SU-DHL-6 (cell line): ENCODE measurements around the gene SRSF5.
"Not testable (repeated sequence)": the region's sequence is repeated elsewhere in the genome, so short reads cannot be mapped to it uniquely, and the experiment has no call there.

Experiments
- H2AFZ ChIP-seq: fragments of 200-600 bp; sonication (generic); 2 replicates; pipeline ENCODE4 v1.6.1; 2014; ENCODE audit warnings: low read depth, mild to moderate bottlenecking, moderate library complexity, mixed read lengths, antibody characterized with exemption, low read length; ENCODE audit not compliant: severe bottlenecking
- H3F3A ChIP-seq: fragments of 200-600 bp; shearing (Covaris generic); 2 replicates; pipeline ENCODE4 v1.6.0; 2016; ENCODE audit warnings: antibody characterized with exemption, mild to moderate bottlenecking; ENCODE audit not compliant: insufficient read depth
- H3K27ac ChIP-seq: fragments of 200-600 bp; sonication (generic); 2 replicates; pipeline ENCODE4 v1.5.1; 2016; ENCODE audit warnings: low read depth, mild to moderate bottlenecking, low read length, moderate library complexity, mixed read lengths
- H3K27me3 ChIP-seq: fragments of 200-600 bp; sonication (generic), shearing (Covaris generic); 2 replicates; pipeline ENCODE4 v1.6.0; 2014; ENCODE audit warnings: mild to moderate bottlenecking, low read length
- H3K36me3 ChIP-seq: fragments of 200-600 bp; sonication (generic); 2 replicates; pipeline ENCODE4 v1.6.1; 2014; ENCODE audit warnings: mild to moderate bottlenecking, low read length, mixed read lengths
- H3K4me2 ChIP-seq: fragments of 300-600, 200-600 bp; shearing (Covaris generic), sonication (generic); 2 replicates; pipeline ENCODE4 v1.6.0; 2014; ENCODE audit warnings: low read length, low read depth, mild to moderate bottlenecking; ENCODE audit not compliant: poor library complexity, severe bottlenecking
- H3K4me3 ChIP-seq: fragments of 200-600 bp; sonication (generic); 2 replicates; pipeline ENCODE4 v1.5.1; 2014; ENCODE audit warnings: antibody characterized with exemption, low read length, mild to moderate bottlenecking, mixed read lengths; ENCODE audit not compliant: insufficient read depth, poor library complexity, severe bottlenecking
- H3K79me2 ChIP-seq: fragments of 200-600 bp; sonication (generic); 2 replicates; pipeline ENCODE4 v1.6.1; 2014; ENCODE audit warnings: mild to moderate bottlenecking, low read length, moderate library complexity; ENCODE audit not compliant: insufficient read depth
- H3K9ac ChIP-seq: fragments of 200-600 bp; sonication (generic); 2 replicates; pipeline ENCODE4 v1.7.0; 2014; ENCODE audit warnings: mild to moderate bottlenecking, low read length
- H3K9me2 ChIP-seq: fragments of 200-600 bp; sonication (generic); replicated peaks from 2 replicates; pipeline ENCODE4 v1.6.1; 2014; ENCODE audit warnings: low read length; ENCODE audit not compliant: insufficient read depth
- H3K9me3 ChIP-seq: fragments of 200-600 bp; sonication (generic); 2 replicates; pipeline ENCODE4 v1.6.1; 2014; ENCODE audit warnings: low read length, mixed read lengths; ENCODE audit not compliant: insufficient read depth
- H4K20me1 ChIP-seq: fragments of 200-600 bp; sonication (generic); 2 replicates; pipeline ENCODE4 v1.6.1; 2014; ENCODE audit warnings: low read depth, mild to moderate bottlenecking, antibody characterized with exemption, low read length, moderate library complexity, mixed read lengths
- EZH2phosphoT487 ChIP-seq: fragments of 200-600 bp; sonication (generic), shearing (Covaris generic); conservative IDR thresholded peaks from 2 replicates; pipeline ENCODE4 v1.6.1; 2018; ENCODE audit warnings: mild to moderate bottlenecking, antibody characterized with exemption, low read length, moderate library complexity, mixed read lengths
- TF ChIP-seq, protein P1 (sequence below): fragments of 200-600 bp; sonication (generic); IDR thresholded peaks from one replicate; pipeline ENCODE4 v1.5.1; 2017; ENCODE audit warnings: antibody characterized with exemption, mild to moderate bottlenecking, low read length, moderate library complexity; ENCODE audit not compliant: insufficient read depth, poor library complexity, severe bottlenecking

Gene SRSF5

DNA sequence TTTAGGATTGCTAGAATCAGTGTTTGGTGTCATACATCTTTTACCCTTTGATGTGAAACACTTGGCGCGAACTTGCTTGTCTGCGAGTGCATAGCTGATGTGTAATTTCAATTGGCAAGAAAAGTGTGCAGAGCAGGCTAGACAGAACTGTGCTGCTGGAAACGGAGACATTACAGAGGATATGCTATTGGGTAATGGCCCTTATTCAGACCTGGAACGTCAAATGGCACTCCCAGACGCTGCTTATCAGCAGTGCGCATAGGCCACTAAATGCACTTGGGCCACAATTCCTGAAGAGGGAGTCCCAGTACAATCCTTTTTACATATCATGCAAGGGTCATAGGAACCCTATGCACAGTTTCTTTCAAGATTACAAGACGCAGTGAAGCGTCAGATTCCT is 45.8 kb downstream of the SRSF5 start:
- H3K27me3 ChIP-seq = no peaks in the 10 kb centered on the region
- no peak overlapping the region for H3K9ac ChIP-seq
- no peak for TF ChIP-seq EZH2phosphoT487
- TF ChIP-seq, protein P1, sequence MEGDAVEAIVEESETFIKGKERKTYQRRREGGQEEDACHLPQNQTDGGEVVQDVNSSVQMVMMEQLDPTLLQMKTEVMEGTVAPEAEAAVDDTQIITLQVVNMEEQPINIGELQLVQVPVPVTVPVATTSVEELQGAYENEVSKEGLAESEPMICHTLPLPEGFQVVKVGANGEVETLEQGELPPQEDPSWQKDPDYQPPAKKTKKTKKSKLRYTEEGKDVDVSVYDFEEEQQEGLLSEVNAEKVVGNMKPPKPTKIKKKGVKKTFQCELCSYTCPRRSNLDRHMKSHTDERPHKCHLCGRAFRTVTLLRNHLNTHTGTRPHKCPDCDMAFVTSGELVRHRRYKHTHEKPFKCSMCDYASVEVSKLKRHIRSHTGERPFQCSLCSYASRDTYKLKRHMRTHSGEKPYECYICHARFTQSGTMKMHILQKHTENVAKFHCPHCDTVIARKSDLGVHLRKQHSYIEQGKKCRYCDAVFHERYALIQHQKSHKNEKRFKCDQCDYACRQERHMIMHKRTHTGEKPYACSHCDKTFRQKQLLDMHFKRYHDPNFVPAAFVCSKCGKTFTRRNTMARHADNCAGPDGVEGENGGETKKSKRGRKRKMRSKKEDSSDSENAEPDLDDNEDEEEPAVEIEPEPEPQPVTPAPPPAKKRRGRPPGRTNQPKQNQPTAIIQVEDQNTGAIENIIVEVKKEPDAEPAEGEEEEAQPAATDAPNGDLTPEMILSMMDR = no peak

DNA sequence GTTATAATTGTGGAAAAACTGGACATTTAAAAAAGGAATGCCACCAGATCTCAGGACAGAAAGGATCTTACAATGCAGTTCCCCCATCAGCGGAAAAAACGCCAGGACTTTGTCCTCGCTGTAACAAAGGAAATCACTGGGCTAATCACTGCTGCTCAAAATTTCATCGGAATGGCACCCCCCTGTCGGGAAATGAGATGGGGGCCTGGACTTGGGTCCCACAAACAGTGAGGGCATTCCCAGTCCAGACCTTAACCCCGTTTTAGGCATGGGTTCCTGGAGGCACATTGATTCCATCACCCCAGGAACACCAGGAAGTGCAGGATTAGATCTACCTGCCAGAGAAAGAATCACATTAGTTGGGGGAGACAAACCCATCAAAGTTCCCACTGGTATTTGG is 46.4 kb downstream of the SRSF5 start:
- H3F3A ChIP-seq, H3K9me2 ChIP-seq, H3K9ac ChIP-seq, H3K79me2 ChIP-seq, H3K27me3 ChIP-seq, H3K4me2 ChIP-seq, H4K20me1 ChIP-seq, H3K9me3 ChIP-seq, H2AFZ ChIP-seq, H3K4me3 ChIP-seq, H3K36me3 ChIP-seq, H3K27ac ChIP-seq: not testable (repeated sequence)

More for the DNA sequence above, 45.8 kb downstream of the SRSF5 start:
- no peaks in the 10 kb centered on the region for H3K79me2 ChIP-seq
- no peaks in the 10 kb centered on the region for H3K9me2 ChIP-seq
- no peaks in the 10 kb centered on the region for H4K20me1 ChIP-seq
- H3K4me2 ChIP-seq = no peak overlapping the region
- H3K9me3 ChIP-seq = no peaks in the 10 kb centered on the region
- no peak overlapping the region for H3K4me3 ChIP-seq
- no peaks in the 10 kb centered on the region for H3F3A ChIP-seq
- no peak overlapping the region for H2AFZ ChIP-seq
- no peak overlapping the region for H3K27ac ChIP-seq
- no peaks in the 10 kb centered on the region for H3K36me3 ChIP-seq

GRCh38 chr14:69814397-69814796 is 47.5 kb downstream of the SRSF5 start:
- TF ChIP-seq EZH2phosphoT487 = no peak
- TF ChIP-seq, protein P1 = no peak
- Histone ChIP-seq H4K20me1 (no peaks in the 10 kb centered on the region), H3K9me2 (no peaks in the 10 kb centered on the region), H3K79me2 (no peaks in the 10 kb centered on the region), H3F3A (no peaks in the 10 kb centered on the region), H3K9ac (no peak overlapping the region), H3K9me3 (no peaks in the 10 kb centered on the region), H3K4me3 (no peak overlapping the region), H3K27me3 (no peaks in the 10 kb centered on the region), H3K36me3 (no peaks in the 10 kb centered on the region), H3K4me2 (no peak overlapping the region), H3K27ac (no peak overlapping the region), H2AFZ (no peak overlapping the region)

DNA sequence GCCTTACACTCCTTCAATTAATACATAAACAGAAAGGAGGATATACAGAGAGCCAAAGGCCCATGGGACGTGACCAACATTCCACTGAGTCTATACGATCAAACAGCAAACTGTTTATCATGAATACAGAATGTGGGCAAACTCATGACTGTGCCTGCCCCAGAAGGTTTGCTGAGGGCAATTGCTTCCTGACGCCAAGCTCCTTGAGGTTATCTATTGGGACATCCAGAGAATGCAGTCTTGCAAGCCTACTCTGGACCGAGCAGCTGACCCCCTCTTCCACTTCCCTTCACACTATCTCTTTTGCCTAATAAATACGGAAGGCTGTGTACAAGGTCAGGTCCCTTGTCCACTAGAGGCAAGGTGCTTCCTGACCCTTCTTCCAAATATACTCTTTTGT is 48.6 kb downstream of the SRSF5 start:
- Histone ChIP-seq H3K79me2 (no peaks in the 10 kb centered on the region), H3K9me2 (no peaks in the 10 kb centered on the region), H4K20me1 (no peaks in the 10 kb centered on the region), H3K9ac (no peak overlapping the region), H3K27ac (no peak overlapping the region), H3K4me2 (no peak overlapping the region), H3K4me3 (no peak overlapping the region), H3F3A (no peaks in the 10 kb centered on the region), H3K36me3 (no peaks in the 10 kb centered on the region), H3K9me3 (no peaks in the 10 kb centered on the region), H2AFZ (no peak overlapping the region), H3K27me3 (no peaks in the 10 kb centered on the region)
- TF ChIP-seq, protein P1 = no peak
- no peak for TF ChIP-seq EZH2phosphoT487
